T-helper 22 cell (primary cell): ENCODE measurements around the gene MPRIP.

Source experiments
- DNase-seq: peaks from one replicate; pipeline ENCODE4 v3.0.0-alpha.2; 2020; ENCODE audit warnings: low read depth

MPRIP gene

DNA sequence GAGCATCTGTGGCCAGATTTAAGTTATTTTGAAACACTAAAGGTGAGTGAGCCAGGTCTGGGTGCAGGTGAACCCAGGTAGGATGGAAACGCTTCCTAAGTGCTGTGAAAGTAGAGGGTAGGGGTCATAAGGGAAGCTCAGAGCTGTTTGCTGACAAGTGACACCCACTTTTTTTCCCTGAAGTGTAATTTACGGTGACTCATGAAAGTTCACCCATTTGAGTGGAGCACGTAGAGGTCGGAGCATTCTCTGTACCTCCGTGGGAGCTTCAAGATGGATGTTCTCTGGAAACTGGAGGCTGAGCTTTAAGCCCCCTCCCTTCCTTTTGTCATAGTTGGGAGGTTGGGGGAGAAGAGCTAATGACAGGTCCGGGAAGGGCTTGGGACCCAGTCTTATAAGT is 44.3 kb downstream of the MPRIP start:
- DNase-seq: no peak

DNA sequence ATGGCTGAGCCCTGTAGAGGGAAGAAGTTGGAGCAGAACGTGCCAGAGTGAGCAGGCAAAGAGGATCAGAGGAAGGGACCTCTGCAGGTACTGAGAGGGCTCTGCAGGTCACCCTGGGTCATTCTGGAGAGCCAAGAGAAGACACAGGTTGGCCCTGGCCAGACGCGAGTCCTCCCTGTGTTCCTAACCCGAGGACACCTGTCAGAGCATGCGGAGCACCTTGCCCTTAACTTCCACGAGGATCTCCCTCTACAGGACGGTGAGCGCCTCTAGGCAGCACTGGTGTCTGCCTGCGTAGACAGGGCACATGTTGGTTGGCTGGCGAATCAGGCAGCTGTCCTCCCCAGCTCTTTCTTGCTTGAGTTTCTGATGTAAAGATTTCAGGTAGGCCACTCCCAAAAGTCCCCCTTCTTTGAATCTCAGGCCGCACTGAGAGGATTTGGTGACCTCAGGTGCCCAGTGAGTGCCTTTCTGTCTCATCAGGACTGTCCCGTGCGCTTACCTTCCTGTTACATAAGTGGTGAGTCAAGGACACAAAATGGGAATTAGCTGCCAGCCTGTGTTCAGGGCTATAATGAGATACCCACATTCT is 45.3 kb downstream of the MPRIP start:
- DNase-seq: no peak

GRCh38 chr17:17088086-17088485 is 45.8 kb downstream of the MPRIP start:
- no peak for DNase-seq

GRCh38 chr17:17088541-17089525 is 46.6 kb downstream of the MPRIP start:
- no peak for DNase-seq

DNA sequence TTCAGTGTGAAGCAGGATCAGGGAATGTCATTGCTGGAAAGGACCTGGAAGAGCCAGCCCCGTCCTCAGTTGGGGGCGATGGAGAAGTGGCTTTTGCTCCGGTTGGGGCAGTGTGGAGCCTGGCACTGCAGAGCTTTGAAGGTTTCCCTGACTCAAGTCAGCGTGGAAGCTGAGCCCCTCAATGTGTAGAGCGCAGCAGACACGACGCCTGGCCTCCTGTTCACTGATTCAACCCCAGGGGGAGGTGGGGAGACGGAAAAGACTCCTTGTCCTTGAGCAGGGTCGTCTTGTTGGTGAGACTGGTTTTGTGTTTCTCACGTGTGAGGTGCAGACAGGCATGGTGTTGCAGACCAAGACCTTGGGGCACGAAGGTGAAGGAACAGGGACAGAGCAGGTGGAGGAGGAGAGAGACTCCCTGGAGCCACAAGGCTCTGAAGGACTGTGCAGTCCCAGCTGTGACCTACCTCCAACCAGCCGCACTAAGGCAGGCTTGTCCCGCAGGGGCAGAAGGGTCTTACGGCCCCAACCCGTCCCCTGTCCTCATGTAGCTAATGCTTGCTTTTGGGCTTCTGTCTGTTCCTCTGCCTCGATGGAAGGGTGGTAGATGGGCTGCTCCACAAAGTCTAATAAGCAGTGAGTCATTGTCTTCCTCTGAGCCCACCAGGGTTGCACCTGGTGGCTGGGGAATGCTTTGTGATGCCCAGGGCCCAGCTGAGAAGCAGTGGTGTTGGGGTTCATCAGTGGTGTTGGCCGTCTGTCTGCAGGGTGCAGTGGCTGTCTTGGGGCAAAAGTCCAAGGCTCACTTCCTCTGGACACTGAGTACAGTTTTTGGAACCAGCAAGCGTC is 47.8 kb downstream of the MPRIP start:
- DNase-seq: no peak

DNA sequence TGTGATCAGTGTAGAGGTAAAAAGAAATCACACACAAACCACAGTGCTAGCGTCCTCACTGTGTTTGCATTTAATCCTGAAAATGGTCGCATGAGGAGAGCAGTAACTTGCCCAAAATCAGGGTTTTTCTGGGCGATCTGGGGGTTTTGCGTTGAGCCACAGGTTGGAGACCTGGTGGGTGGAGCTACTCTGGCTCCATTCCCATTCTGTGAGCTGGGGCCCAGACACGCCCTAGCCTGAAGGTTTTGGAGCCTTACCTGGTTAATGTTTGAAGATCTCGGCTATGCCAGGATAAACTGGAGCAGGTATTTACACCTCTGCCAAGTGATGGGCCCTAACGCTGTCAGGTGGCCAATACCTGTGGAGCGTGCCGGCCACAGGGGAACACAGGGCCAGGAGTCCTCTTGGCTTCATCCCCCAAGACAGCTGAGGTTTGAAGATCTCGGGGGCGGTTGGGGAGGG is 48.4 kb downstream of the MPRIP start:
- no peak for DNase-seq

GRCh38 chr17:17091276-17091675 is 49.0 kb downstream of the MPRIP start:
- no peak for DNase-seq

DNA sequence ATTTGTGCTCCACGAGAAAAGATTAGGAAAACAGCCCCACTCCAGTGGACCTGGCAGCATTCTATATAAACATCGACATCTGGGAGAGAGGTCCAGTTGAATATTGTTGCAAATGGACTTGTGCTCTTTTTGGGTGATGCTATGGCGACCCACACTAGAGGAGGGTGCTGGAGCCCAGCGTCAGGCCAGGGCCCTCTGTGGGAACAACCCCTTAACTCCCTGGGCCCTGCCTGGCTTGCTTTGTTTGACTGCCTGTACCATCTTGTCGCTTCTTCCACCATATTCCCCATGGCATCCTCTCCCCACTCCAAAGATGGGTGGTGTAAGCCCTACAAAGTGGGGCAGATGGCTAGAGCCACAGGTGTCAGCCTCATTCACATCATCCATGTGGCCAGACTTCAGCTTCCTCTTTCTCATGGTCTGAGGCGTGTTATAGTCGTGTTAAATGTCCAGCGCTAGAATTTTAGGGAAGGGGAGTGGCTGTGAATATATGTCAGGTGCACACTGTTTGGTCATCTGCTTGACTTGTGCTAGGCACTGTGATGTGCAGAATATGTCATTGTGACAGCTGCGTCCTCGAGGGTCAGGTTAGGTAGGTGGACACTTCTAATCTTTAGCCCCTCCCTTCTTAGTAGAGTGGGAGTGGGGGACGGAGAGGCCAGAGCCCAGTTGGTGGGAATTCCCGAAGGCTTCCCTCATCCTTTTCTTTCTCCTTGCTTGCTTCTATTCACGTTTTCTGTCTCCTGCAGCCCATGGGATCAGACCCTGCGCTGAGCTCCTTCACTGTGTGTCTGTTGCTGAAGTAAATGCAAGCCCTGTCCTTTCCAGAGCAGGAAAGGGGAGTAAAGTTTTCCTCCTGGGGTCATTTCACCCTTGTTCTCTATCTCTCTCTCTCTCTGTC is 49.8 kb downstream of the MPRIP start:
- DNase-seq: no peak

- no peak for DNase-seq
Measured at GRCh38 chr17:17093764-17094163, 51.5 kb downstream of the MPRIP start.

GRCh38 chr17:17096438-17097178 is 54.4 kb downstream of the MPRIP start:
- no peak for DNase-seq

GRCh38 chr17:17097763-17098345 is 55.6 kb downstream of the MPRIP start:
- no peak for DNase-seq

GRCh38 chr17:17098551-17099179 is 56.4 kb downstream of the MPRIP start:
- DNase-seq: no peak

DNA sequence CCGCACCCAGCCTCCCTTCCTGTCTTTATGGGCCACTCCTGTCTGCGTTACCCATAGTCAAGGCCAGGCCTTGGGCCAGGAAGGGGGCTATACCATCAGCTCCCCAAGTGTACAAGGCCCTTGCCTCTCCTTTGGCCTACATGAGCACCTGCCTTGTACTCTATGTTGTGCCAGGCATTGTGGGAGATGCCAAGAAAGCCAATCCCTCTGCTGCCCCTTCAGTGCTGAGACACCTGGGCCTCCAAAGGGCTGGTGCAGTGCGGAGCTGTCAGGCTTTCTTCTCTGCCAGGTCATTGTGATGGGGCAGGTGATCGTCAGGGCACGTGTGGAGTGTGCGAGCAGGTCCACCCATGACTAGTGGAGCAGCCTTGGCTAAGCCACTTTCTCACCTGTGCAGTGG is 59.9 kb downstream of the MPRIP start:
- DNase-seq: no peak

DNA sequence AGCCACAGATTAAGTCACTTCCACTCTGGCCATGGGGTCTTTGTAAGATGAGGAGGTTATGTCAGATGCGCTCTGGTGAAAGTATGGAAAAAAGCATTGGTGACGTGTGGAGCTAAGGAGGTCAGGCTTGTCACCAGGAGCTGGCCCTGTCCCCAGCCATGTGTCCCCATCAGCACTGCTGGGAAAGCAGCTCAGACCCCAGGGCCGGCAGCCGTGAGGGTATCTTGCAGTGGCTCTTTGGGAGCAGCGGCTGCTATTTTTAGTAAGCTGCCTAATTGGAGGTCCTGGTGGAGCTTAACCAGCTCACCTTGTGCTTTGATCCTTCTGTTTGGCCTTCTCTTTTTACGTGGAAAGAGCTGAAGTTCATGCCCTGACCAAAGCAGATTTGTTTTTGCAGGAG is 60.9 kb downstream of the MPRIP start:
- DNase-seq: no peak

GRCh38 chr17:17104036-17104435 is 61.8 kb downstream of the MPRIP start:
- DNase-seq: no peak

- no peak for DNase-seq
Measured at GRCh38 chr17:17104494-17104893, 62.2 kb downstream of the MPRIP start.

- DNase-seq: no peak
Measured at GRCh38 chr17:17105976-17106375, 63.7 kb downstream of the MPRIP start.

DNA sequence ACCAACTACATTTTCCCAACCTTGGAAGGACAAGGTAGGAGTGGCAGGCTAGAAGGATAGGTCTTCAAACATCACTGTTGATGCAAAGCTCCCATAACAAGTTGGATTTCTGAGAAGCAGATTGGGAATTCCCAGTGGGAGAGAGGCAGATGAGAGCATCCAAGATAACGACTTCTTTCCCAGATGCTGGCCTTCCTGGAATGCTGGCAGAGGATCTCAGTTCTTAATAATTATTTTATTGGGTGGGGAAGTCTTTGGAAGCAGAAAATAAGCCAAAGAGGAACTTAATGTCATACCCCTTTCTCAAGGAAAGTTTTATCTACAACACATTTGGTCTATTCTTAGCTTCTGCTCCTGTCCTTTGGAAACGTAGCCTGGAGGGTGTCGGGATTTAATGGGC is 64.5 kb downstream of the MPRIP start:
- DNase-seq: no peak

GRCh38 chr17:17107281-17107680 is 65.0 kb downstream of the MPRIP start:
- DNase-seq: no peak

DNA sequence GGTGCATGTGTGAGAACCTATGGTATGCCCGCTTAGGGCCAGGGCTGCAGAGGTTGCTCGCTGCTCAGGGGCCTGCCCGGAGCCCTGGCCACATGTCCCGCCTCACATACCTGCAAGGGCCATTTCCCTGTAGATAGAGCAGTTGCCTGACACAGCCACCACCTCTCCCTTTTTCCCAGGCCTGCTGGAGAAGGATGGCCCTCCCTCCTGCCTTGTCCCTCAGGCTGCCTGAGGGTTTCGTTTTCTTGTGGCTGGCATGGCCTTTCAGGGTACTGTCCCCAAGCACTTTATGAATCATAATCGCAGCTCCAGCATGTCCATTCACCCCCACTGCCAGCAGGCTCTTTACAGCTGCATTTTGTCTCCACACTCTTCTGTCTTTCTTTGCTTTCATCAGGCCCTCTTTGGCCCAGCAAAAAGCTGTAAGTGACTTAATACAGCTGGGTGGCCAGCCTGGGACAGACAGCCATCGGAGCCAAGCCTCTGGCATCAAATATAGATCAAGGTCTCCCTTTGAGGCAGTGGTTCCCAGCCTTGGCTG is 65.7 kb downstream of the MPRIP start:
- no peak for DNase-seq
